HepG2 (cell line): ENCODE results near the gene PDE1C. TPM values are rescaled to one million over a fixed set of nuclear protein-coding genes. Genes with fewer than 3 reads are reported as not detected.

Experiments
- ATAC-seq: fragments of 200-7000 bp; cut with Tn5 transposase; 3 replicates; pipeline ENCODE4 v1.9.1; 2020; ENCODE audit warnings: mild to moderate bottlenecking, moderate library complexity
- BruUV-seq: library from RNA; stranded (reverse); fragments of 400-500 nt; replicated peaks from 2 replicates; lab custom pipeline; 2021; lab: Mats Ljungman, UMichigan
- CTCF ChIA-PET: fragments of 300-600 bp; formaldehyde crosslinking; extraction: SDS; loops from one replicate; lab custom pipeline; 2021; ENCODE audit warnings: low total read pairs, inconsistent platforms, low intra/inter-chr PET ratio; lab: Yijun Ruan, JAX
- POLR2A ChIA-PET: fragments of 350-600 bp; sonication (Branson Sonifier 250); formaldehyde crosslinking; loops from one replicate; lab custom pipeline; 2020; ENCODE audit warnings: antibody characterized with exemption, inconsistent platforms; lab: Yijun Ruan, JAX
- DNase-seq: peaks from one replicate; pipeline ENCODE4 v3.0.0-alpha.2; 2015; ENCODE audit warnings: low spot score
- FAIRE-seq: peaks from 3 replicates; lab custom pipeline; 2011; peaks lifted over from hg19 to GRCh38; lab: Jason Lieb, UNC
- H2AFZ ChIP-seq: one replicate; pipeline ENCODE4 v1.6.1; 2011; ENCODE audit warnings: low read length, inconsistent platforms
- H3K27ac ChIP-seq: fragments of 300-600 bp; 3 replicates; pipeline ENCODE4 v1.8.0; 2011; ENCODE audit warnings: mixed run types, mild to moderate bottlenecking, mixed read lengths, low read length, inconsistent platforms; ENCODE audit not compliant: insufficient read depth; ENCODE audit errors: extremely low read length
- H3K27me3 ChIP-seq, 2 experiments: fragments of 200-600 bp in 1 of 2; 2 replicates in 1 of 2; 3 replicates in 1 of 2; pipeline versions ENCODE4 v1.6.0 to v1.8.0; 2011; ENCODE audit warnings: low read length in 2 of 2, mild to moderate bottlenecking in 2 of 2, moderate library complexity in 2 of 2, inconsistent platforms in 1 of 2; ENCODE audit not compliant: insufficient read depth in 2 of 2, control insufficient read depth in 1 of 2
- H3K36me3 ChIP-seq, 2 experiments: fragments of 200-600 bp in 1 of 2; replicated peaks in 1 of 2; 2 replicates in 1 of 2; 3 replicates in 1 of 2; pipeline versions ENCODE4 v1.5.1 to v1.8.0; 2011; ENCODE audit warnings: low read length in 2 of 2, inconsistent platforms in 1 of 2; ENCODE audit not compliant: insufficient read depth in 2 of 2, control insufficient read depth in 1 of 2
- H3K4me1 ChIP-seq: 2 replicates; pipeline ENCODE4 v1.5.1; 2012; ENCODE audit warnings: low read length, inconsistent platforms; ENCODE audit not compliant: insufficient read depth
- H3K4me2 ChIP-seq: 2 replicates; pipeline ENCODE4 v1.6.0; 2011; ENCODE audit warnings: low read depth, low read length, inconsistent platforms
- H3K4me3 ChIP-seq, 3 experiments: fragments of 200-600 bp in 1 of 3; sonication (generic), shearing (Covaris generic) in 1 of 3; replicated peaks in 1 of 3; 2 replicates each; pipeline ENCODE4 v1.5.1; 2011 to 2016; ENCODE audit warnings: low read length in 3 of 3, inconsistent platforms in 2 of 3, low read depth in 2 of 3, mild to moderate bottlenecking in 2 of 3, control low read depth in 1 of 3, mixed read lengths in 1 of 3; ENCODE audit not compliant: insufficient read depth in 1 of 3
- H3K79me2 ChIP-seq: one replicate; pipeline ENCODE4 v1.6.1; 2011; ENCODE audit warnings: low read length, inconsistent platforms; ENCODE audit not compliant: insufficient read depth
- H3K9ac ChIP-seq: 2 replicates; pipeline ENCODE4 v1.6.0; 2011; ENCODE audit warnings: mild to moderate bottlenecking, low read depth, low read length, inconsistent platforms; ENCODE audit not compliant: insufficient read depth
- H3K9me3 ChIP-seq: 2 replicates; pipeline ENCODE4 v1.5.1; 2012; ENCODE audit warnings: mild to moderate bottlenecking, low read length
- H4K20me1 ChIP-seq: 2 replicates; pipeline ENCODE4 v1.6.0; 2011; ENCODE audit warnings: inconsistent platforms, mild to moderate bottlenecking, low read length, moderate library complexity; ENCODE audit not compliant: insufficient read depth
- FOXK2 ChIP-seq: fragments of 450-650 bp; IDR thresholded peaks from 2 replicates; pipeline ENCODE4 v1.6.1; 2016
- HDAC2 ChIP-seq: sonication (generic); formaldehyde crosslinking; IDR thresholded peaks from 2 replicates; pipeline ENCODE4 v1.4.0; 2020; ENCODE audit warnings: missing genetic modification reagents
- KLF13 ChIP-seq: sonication (generic); formaldehyde crosslinking; IDR thresholded peaks from 2 replicates; pipeline ENCODE4 v1.4.0; 2020; ENCODE audit warnings: mild to moderate bottlenecking, missing genetic modification reagents
- MEIS1 ChIP-seq: sonication (generic); formaldehyde crosslinking; IDR thresholded peaks from 2 replicates; pipeline ENCODE4 v1.9.0; 2021; ENCODE audit warnings: mild to moderate bottlenecking, missing genetic modification reagents, moderate library complexity, borderline replicate concordance
- RARG ChIP-seq: sonication (generic); formaldehyde crosslinking; IDR thresholded peaks from 2 replicates; pipeline ENCODE4 v1.4.0; 2020; ENCODE audit warnings: low read depth, mild to moderate bottlenecking, missing genetic modification reagents
- SIN3A ChIP-seq: IDR thresholded peaks from 2 replicates; pipeline ENCODE4 v1.6.1; 2011; ENCODE audit warnings: low read depth, mild to moderate bottlenecking, control low read depth, low read length, borderline replicate concordance
- TEAD2 ChIP-seq: sonication (generic); formaldehyde crosslinking; IDR thresholded peaks from 2 replicates; pipeline ENCODE4 v1.9.0; 2021; ENCODE audit warnings: missing genetic modification reagents
- TGIF2 ChIP-seq: IDR thresholded peaks from 2 replicates; pipeline ENCODE4 v1.6.1; 2016; ENCODE audit warnings: control low read depth, missing compliant biosample characterization
- ZNF530 ChIP-seq: sonication (generic); formaldehyde crosslinking; IDR thresholded peaks from 2 replicates; pipeline ENCODE4 v1.5.0; 2020; ENCODE audit warnings: low read depth, mild to moderate bottlenecking, missing genetic modification reagents
- ZNF547 ChIP-seq: sonication (generic); formaldehyde crosslinking; IDR thresholded peaks from 2 replicates; pipeline ENCODE4 v1.5.1; 2020; ENCODE audit warnings: mild to moderate bottlenecking, missing genetic modification reagents
- ZNF550 ChIP-seq: sonication (generic); formaldehyde crosslinking; IDR thresholded peaks from 2 replicates; pipeline ENCODE4 v1.4.0; 2020; ENCODE audit warnings: mild to moderate bottlenecking, missing genetic modification reagents, borderline replicate concordance
- ZNF792 ChIP-seq: IDR thresholded peaks from 2 replicates; pipeline ENCODE4 v1.6.1; 2016
- WGBS: methylation state at CpG from one replicate; pipeline ENCODE4 v1.1.6; 2017; ENCODE audit warnings: low lambda C conversion rate; 5-methylcytosine and 5-hydroxymethylcytosine counted together
- in situ Hi-C: cut with HindIII; loops from 2 replicates; pipeline ENCODE4 v1.10.0; 2017; ENCODE audit warnings: low pct_unique_long_range_greater_than_20kb; ENCODE audit not compliant: extremely low pct_ligation_motif_present
- intact Hi-C: fragments of 100-400 bp; cut with micrococcal nuclease; formaldehyde crosslinking; loops from one replicate; pipeline ENCODE4 v1.10.0; 2022; ENCODE audit not compliant: unreplicated experiment
- polyA plus RNA-seq, 8 experiments: library from polyadenylated mRNA; depleted of rRNA in 3 of 8; stranded (reverse) in 7 of 8; unstranded in 1 of 8; fragments of >200 nt; fragmentation: Illumina TruSeq in 4 of 8; extraction: Trizol in 4 of 8; gene quantifications; 2 replicates each; pipeline versions ENCODE4 v1.2.1 to v1.2.3, GENCODE V29; 2011 to 2016; ENCODE audit warnings: low read depth in 4 of 8, missing spikeins in 1 of 8, mixed read lengths in 1 of 8; ENCODE audit not compliant: insufficient read depth in 1 of 8
- total RNA-seq, 5 experiments: library from RNA; depleted of rRNA; stranded (reverse); fragments of >200 nt; fragmentation: Illumina TruSeq; extraction: Trizol; gene quantifications; 2 replicates each; pipeline ENCODE4 v1.2.3, GENCODE V29; 2016; ENCODE audit warnings: low read depth in 1 of 5
- TF ChIP-seq, protein P1 (sequence below): sonication (generic); formaldehyde crosslinking; IDR thresholded peaks from 2 replicates; pipeline ENCODE4 v1.5.0; 2020; ENCODE audit warnings: mild to moderate bottlenecking, missing genetic modification reagents, moderate library complexity
- TF ChIP-seq, protein P2 (sequence below): sonication (generic); formaldehyde crosslinking; conservative IDR thresholded peaks from 2 replicates; pipeline ENCODE4 v1.8.0; 2022; ENCODE audit warnings: mild to moderate bottlenecking, moderate library complexity, missing genetic modification reagents

PDE1C gene
- total and polyA plus RNA-seq, 2 of the 13 experiments (the other 11 are each of a cell fraction or from before 2014, with no cell fraction given), result not detected

DNA sequence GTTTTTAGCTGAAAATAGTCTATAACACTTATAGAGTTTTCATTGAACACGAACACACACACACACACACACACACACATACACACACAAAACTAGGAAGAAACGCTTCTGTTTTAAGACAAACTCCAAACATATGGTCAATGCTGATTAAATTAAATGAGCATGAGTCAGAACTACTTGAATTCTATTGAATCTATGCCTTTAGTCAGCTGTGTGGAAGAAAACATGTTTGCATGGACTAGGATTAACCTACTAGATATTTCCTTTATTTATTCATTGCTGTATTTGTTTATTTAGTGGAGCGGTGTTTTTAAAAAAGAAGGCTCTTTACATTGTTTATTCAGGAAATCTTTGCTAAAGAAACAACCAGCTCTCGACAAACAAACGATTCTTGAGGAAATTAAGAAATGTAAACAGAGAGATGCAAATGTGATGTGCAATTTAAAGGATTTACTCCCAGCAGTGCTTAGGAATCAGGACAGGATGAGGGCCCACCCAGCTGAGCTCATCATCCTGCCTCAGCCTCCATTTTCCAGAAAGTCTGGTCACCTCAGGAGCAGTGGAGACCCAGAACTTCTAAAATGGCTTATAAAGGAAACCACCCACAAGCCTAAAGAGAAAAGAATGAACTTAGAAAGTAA lies 83.2 kb downstream of the PDE1C start:
- ChIA-PET CTCF (no interaction called here), POLR2A (no interaction called here)
- Histone ChIP-seq H3K4me3 (no peak overlapping the region), H3K9me3 (no peaks in the 10 kb centered on the region), H3K27me3 (no peaks in the 10 kb centered on the region), H3K9ac (no peak overlapping the region), H3K36me3 (no peaks in the 10 kb centered on the region), H3K27ac (no peak overlapping the region), H4K20me1 (no peaks in the 10 kb centered on the region), H3K4me1 (no peaks in the 10 kb centered on the region), H3K79me2 (no peaks in the 10 kb centered on the region), H3K4me2 (no peak overlapping the region), H2AFZ (no peak overlapping the region)
- in situ Hi-C loops, result no loop called here
- no peak for FAIRE-seq
- intact Hi-C loops, result no loop called here
- ATAC-seq, result no peak
- no peak for DNase-seq
- TF ChIP-seq ZNF530 (CRISPR knock-in tag) (no peak), MEIS1 (no peak), TGIF2 (CRISPR knock-in tag) (no peak), FOXK2 (no peak), ZNF792 (no peak), TEAD2 (CRISPR knock-in tag) (no peak), ZNF550 (CRISPR knock-in tag) (no peak), SIN3A (no peak), KLF13 (CRISPR knock-in tag) (no peak), HDAC2 (no peak), RARG (CRISPR knock-in tag) (no peak), ZNF547 (no peak)
- TF ChIP-seq, protein P1, sequence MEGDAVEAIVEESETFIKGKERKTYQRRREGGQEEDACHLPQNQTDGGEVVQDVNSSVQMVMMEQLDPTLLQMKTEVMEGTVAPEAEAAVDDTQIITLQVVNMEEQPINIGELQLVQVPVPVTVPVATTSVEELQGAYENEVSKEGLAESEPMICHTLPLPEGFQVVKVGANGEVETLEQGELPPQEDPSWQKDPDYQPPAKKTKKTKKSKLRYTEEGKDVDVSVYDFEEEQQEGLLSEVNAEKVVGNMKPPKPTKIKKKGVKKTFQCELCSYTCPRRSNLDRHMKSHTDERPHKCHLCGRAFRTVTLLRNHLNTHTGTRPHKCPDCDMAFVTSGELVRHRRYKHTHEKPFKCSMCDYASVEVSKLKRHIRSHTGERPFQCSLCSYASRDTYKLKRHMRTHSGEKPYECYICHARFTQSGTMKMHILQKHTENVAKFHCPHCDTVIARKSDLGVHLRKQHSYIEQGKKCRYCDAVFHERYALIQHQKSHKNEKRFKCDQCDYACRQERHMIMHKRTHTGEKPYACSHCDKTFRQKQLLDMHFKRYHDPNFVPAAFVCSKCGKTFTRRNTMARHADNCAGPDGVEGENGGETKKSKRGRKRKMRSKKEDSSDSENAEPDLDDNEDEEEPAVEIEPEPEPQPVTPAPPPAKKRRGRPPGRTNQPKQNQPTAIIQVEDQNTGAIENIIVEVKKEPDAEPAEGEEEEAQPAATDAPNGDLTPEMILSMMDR, result no peak
- TF ChIP-seq, protein P2, sequence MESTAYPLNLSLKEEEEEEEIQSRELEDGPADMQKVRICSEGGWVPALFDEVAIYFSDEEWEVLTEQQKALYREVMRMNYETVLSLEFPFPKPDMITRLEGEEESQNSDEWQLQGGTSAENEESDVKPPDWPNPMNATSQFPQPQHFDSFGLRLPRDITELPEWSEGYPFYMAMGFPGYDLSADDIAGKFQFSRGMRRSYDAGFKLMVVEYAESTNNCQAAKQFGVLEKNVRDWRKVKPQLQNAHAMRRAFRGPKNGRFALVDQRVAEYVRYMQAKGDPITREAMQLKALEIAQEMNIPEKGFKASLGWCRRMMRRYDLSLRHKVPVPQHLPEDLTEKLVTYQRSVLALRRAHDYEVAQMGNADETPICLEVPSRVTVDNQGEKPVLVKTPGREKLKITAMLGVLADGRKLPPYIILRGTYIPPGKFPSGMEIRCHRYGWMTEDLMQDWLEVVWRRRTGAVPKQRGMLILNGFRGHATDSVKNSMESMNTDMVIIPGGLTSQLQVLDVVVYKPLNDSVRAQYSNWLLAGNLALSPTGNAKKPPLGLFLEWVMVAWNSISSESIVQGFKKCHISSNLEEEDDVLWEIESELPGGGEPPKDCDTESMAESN (CRISPR knock-in tag), result no peak
- 2% methylated on average over 5 of the region's 5 CpGs for WGBS
- BruUV-seq, result no TSS peak
